Stimulated activated naive CD8-positive, alpha-beta T cell treated with anti-CD3 and anti-CD28 coated beads, Interleukin-15, Interleukin-2, amounts not matched to agents 100 ng/mL and 50 ng/mL, for 24 hours (primary cell): ENCODE data around the gene LRRC41.
"Not testable (repeated sequence)": the region's sequence is repeated elsewhere in the genome, so short reads cannot be mapped to it uniquely, and the experiment has no call there.

Experiments
- H3K27ac Mint-ChIP-seq: one replicate; pipeline ENCODE4 v1.8.0; 2021; ENCODE audit warnings: mild to moderate bottlenecking, mixed read lengths
- H3K27me3 Mint-ChIP-seq: one replicate; pipeline ENCODE4 v1.8.0; 2021; ENCODE audit warnings: mixed read lengths
- H3K36me3 Mint-ChIP-seq: one replicate; pipeline ENCODE4 v1.8.0; 2021; ENCODE audit warnings: low read depth, mixed read lengths
- H3K4me1 Mint-ChIP-seq: one replicate; pipeline ENCODE4 v1.8.0; 2021; ENCODE audit warnings: low read depth, mixed read lengths
- H3K4me3 Mint-ChIP-seq: one replicate; pipeline ENCODE4 v1.8.0; 2021; ENCODE audit warnings: mild to moderate bottlenecking, mixed read lengths
- H3K9me3 Mint-ChIP-seq: one replicate; pipeline ENCODE4 v1.8.0; 2021; ENCODE audit warnings: mixed read lengths

The LRRC41 gene

GRCh38 chr1:46303038-46303871 lies at the start of gene LRRC41, which contains the start of gene UQCRH:
Gene LRRC41, minus strand, starts transcription at chr1:46303616. Its CDS starts 294 bp downstream, at chr1:46303322.
Gene UQCRH, plus strand, starts transcription at chr1:46303698. Its CDS starts 69 bp downstream, at chr1:46303767.
- Mint-ChIP-seq H3K4me3 (peak within 1 kb of the TSS; percentile 100), H3K27me3 (no peaks in the 10 kb centered on the region), H3K36me3 (peaks cover 32% of the 10 kb centered on the region), H3K4me1 (peaks cover 52% of the 10 kb centered on the region), H3K27ac (peak within 1 kb of the TSS; percentile 96), H3K9me3 (no peaks in the 10 kb centered on the region)

- H3K27ac Mint-ChIP-seq = no peak overlapping the region
- H3K36me3 Mint-ChIP-seq = peaks cover 64% of the 10 kb centered on the region
- H3K4me1 Mint-ChIP-seq = peaks cover 6% of the 10 kb centered on the region
- H3K4me3 Mint-ChIP-seq = no peak overlapping the region
- no peaks in the 10 kb centered on the region for H3K9me3 Mint-ChIP-seq
- H3K27me3 Mint-ChIP-seq = no peaks in the 10 kb centered on the region
These were observed 48.9 kb upstream of the LRRC41 start for GRCh38 chr1:46352363-46352762.

- Mint-ChIP-seq H3K27ac (peak overlapping the region; percentile 61), H3K27me3 (no peaks in the 10 kb centered on the region), H3K4me3 (no peak overlapping the region), H3K36me3 (peaks cover 58% of the 10 kb centered on the region), H3K4me1 (peaks cover 49% of the 10 kb centered on the region), H3K9me3 (no peaks in the 10 kb centered on the region)
These were observed 41.9 kb upstream of the LRRC41 start for GRCh38 chr1:46345281-46345680.

GRCh38 chr1:46344481-46344880 lies 41.1 kb upstream of the LRRC41 start:
- no peaks in the 10 kb centered on the region for H3K27me3 Mint-ChIP-seq
- peak overlapping the region; percentile 50 for H3K27ac Mint-ChIP-seq

GRCh38 chr1:46343705-46344104 lies 40.3 kb upstream of the LRRC41 start:
- Mint-ChIP-seq H3K9me3 (no peaks in the 10 kb centered on the region), H3K4me1 (peaks cover 62% of the 10 kb centered on the region), H3K27ac (peak overlapping the region; percentile 79), H3K4me3 (no peak overlapping the region), H3K27me3 (no peaks in the 10 kb centered on the region), H3K36me3 (peaks cover 47% of the 10 kb centered on the region)

More at GRCh38 chr1:46344481-46344880, 41.1 kb upstream of the LRRC41 start:
- H3K9me3 Mint-ChIP-seq = no peaks in the 10 kb centered on the region
- H3K4me1 Mint-ChIP-seq = peaks cover 54% of the 10 kb centered on the region
- H3K36me3 Mint-ChIP-seq = peaks cover 50% of the 10 kb centered on the region
- H3K4me3 Mint-ChIP-seq = no peak overlapping the region

GRCh38 chr1:46343351-46343695 lies 39.9 kb upstream of the LRRC41 start:
- Mint-ChIP-seq H3K9me3 (no peaks in the 10 kb centered on the region), H3K27ac (peak overlapping the region; percentile 12), H3K27me3 (no peaks in the 10 kb centered on the region), H3K4me3 (no peak overlapping the region), H3K4me1 (peaks cover 63% of the 10 kb centered on the region), H3K36me3 (peaks cover 46% of the 10 kb centered on the region)

GRCh38 chr1:46342677-46343350 lies 39.4 kb upstream of the LRRC41 start:
- Mint-ChIP-seq H3K27me3 (no peaks in the 10 kb centered on the region), H3K4me3 (no peak overlapping the region), H3K9me3 (no peaks in the 10 kb centered on the region), H3K36me3 (peaks cover 41% of the 10 kb centered on the region), H3K27ac (peak overlapping the region; percentile 100), H3K4me1 (peaks cover 59% of the 10 kb centered on the region)

- Mint-ChIP-seq H3K9me3 (no peaks in the 10 kb centered on the region), H3K4me3 (peak overlapping the region; percentile 100), H3K4me1 (peaks cover 56% of the 10 kb centered on the region), H3K36me3 (peaks cover 35% of the 10 kb centered on the region), H3K27me3 (no peaks in the 10 kb centered on the region), H3K27ac (peak overlapping the region; percentile 100)
These were observed 38.8 kb upstream of the LRRC41 start for GRCh38 chr1:46342084-46342656.

- peaks cover 56% of the 10 kb centered on the region for H3K4me1 Mint-ChIP-seq
- no peaks in the 10 kb centered on the region for H3K9me3 Mint-ChIP-seq
- peak overlapping the region; percentile 100 for H3K4me3 Mint-ChIP-seq
- no peaks in the 10 kb centered on the region for H3K27me3 Mint-ChIP-seq
- H3K27ac Mint-ChIP-seq = peak overlapping the region; percentile 100
- peaks cover 29% of the 10 kb centered on the region for H3K36me3 Mint-ChIP-seq
These were observed 38.0 kb upstream of the LRRC41 start for GRCh38 chr1:46341222-46342083.

- H3K4me1 Mint-ChIP-seq = peaks cover 56% of the 10 kb centered on the region
- peaks cover 26% of the 10 kb centered on the region for H3K36me3 Mint-ChIP-seq
- H3K4me3 Mint-ChIP-seq = peak within 1 kb of the TSS; percentile 100
- peak within 1 kb of the TSS; percentile 100 for H3K27ac Mint-ChIP-seq
- H3K27me3 Mint-ChIP-seq = no peaks in the 10 kb centered on the region
- no peaks in the 10 kb centered on the region for H3K9me3 Mint-ChIP-seq
These were observed 37.2 kb upstream of the LRRC41 start, which contains the start of gene NSUN4 for GRCh38 chr1:46340404-46341221. Gene NSUN4, plus strand, starts transcription at chr1:46340807. Its CDS starts 20 bp downstream, at chr1:46340827.

GRCh38 chr1:46337409-46337808 lies 34.0 kb upstream of the LRRC41 start:
- H3K9me3 Mint-ChIP-seq, H3K36me3 Mint-ChIP-seq, H3K4me3 Mint-ChIP-seq, H3K27ac Mint-ChIP-seq, H3K27me3 Mint-ChIP-seq: not testable (repeated sequence)
- H3K4me1 Mint-ChIP-seq = peaks cover 35% of the 10 kb centered on the region

- Mint-ChIP-seq H3K4me1 (peaks cover 12% of the 10 kb centered on the region), H3K4me3 (no peak overlapping the region), H3K36me3 (no peaks in the 10 kb centered on the region), H3K27me3 (no peaks in the 10 kb centered on the region), H3K9me3 (no peaks in the 10 kb centered on the region), H3K27ac (no peak overlapping the region)
These were observed 31.7 kb upstream of the LRRC41 start for GRCh38 chr1:46335081-46335480.

GRCh38 chr1:46334030-46334384 lies 30.6 kb upstream of the LRRC41 start:
- no peak overlapping the region for H3K4me3 Mint-ChIP-seq
- H3K4me1 Mint-ChIP-seq = peaks cover 4% of the 10 kb centered on the region
- H3K36me3 Mint-ChIP-seq = no peaks in the 10 kb centered on the region
- no peaks in the 10 kb centered on the region for H3K9me3 Mint-ChIP-seq
- no peak overlapping the region for H3K27ac Mint-ChIP-seq
- H3K27me3 Mint-ChIP-seq = no peaks in the 10 kb centered on the region
